Stimulated activated CD8-positive, alpha-beta memory T cell treated with anti-CD3 and anti-CD28 coated beads, Interleukin-7, amount 100 ng/mL, for 4 hours (primary cell): ENCODE data around the gene RAB2B.
A peak's percentile ranks its signal among the peaks of the same experiment; 100 is the strongest.
"Not testable (repeated sequence)": the region's sequence is repeated elsewhere in the genome, so short reads cannot be mapped to it uniquely, and the experiment has no call there.

Experiments used
- DNase-seq, 2 donors: peaks; one replicate each; pipeline ENCODE4 v3.0.0-alpha.2; 2020; ENCODE audit warnings: low read depth in 2 of 2

RAB2B gene

GRCh38 chr14:21486640-21487087 lies 9.9 kb upstream of the RAB2B start:
- DNase-seq = no peak

GRCh38 chr14:21476523-21476924 lies 235 bp downstream of the RAB2B start:
- peak; percentile 70 to 79 for DNase-seq

GRCh38 chr14:21475767-21476522 lies 814 bp downstream of the RAB2B start:
- no peak for DNase-seq

- no peak for DNase-seq
Measured at GRCh38 chr14:21467616-21468015, 9.1 kb downstream of the RAB2B start.

- DNase-seq = peak; percentile 99
Measured at GRCh38 chr14:21455912-21456667, 20.7 kb downstream of the RAB2B start, which contains the start of gene CHD8. TSS of gene CHD8 (minus strand) at chr14:21456123. CDS start at chr14:21431643, 24,480 bp downstream.

GRCh38 chr14:21455592-21455911 lies 21.2 kb downstream of the RAB2B start:
- DNase-seq = no peak

GRCh38 chr14:21454843-21455544 lies 21.8 kb downstream of the RAB2B start:
- no peak for DNase-seq

GRCh38 chr14:21449899-21450216 lies 26.9 kb downstream of the RAB2B start:
- no peak for DNase-seq

GRCh38 chr14:21442657-21443056 lies 34.1 kb downstream of the RAB2B start:
- DNase-seq = not testable (repeated sequence)

GRCh38 chr14:21440859-21441258 lies 35.9 kb downstream of the RAB2B start:
- no peak for DNase-seq

- DNase-seq = peak; percentile 96 to 98
Measured at GRCh38 chr14:21437063-21437901, 39.5 kb downstream of the RAB2B start.

- DNase-seq = no peak
Measured at GRCh38 chr14:21436567-21437062, 40.1 kb downstream of the RAB2B start.

GRCh38 chr14:21431126-21431525 lies 45.6 kb downstream of the RAB2B start:
- no peak for DNase-seq

- DNase-seq = no peak
Measured at GRCh38 chr14:21428930-21429329, 47.8 kb downstream of the RAB2B start.

- DNase-seq = no peak
Measured at GRCh38 chr14:21426692-21427091, 50.1 kb downstream of the RAB2B start.

GRCh38 chr14:21419528-21419927 lies 57.2 kb downstream of the RAB2B start:
- DNase-seq = no peak

- no peak for DNase-seq
Measured at GRCh38 chr14:21415329-21415728, 61.4 kb downstream of the RAB2B start.

GRCh38 chr14:21414137-21414631 lies 62.6 kb downstream of the RAB2B start:
- DNase-seq = no peak
